ENCODE measurements around the gene SEPHS1.
A peak's percentile ranks its signal among the peaks of the same experiment; 100 is the strongest.

- TF ChIP-seq, protein P1, sequence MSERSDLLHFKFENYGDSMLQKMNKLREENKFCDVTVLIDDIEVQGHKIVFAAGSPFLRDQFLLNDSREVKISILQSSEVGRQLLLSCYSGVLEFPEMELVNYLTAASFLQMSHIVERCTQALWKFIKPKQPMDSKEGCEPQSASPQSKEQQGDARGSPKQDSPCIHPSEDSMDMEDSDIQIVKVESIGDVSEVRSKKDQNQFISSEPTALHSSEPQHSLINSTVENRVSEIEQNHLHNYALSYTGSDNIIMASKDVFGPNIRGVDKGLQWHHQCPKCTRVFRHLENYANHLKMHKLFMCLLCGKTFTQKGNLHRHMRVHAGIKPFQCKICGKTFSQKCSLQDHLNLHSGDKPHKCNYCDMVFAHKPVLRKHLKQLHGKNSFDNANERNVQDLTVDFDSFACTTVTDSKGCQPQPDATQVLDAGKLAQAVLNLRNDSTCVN (tag by site-specific recombination; optimal IDR thresholded peaks at IDR 0.05): peak; percentile 82
- TF ChIP-seq ZNF596 (tag by site-specific recombination; IDR thresholded peaks at IDR 0.05) (no peak), ZNF510 (tag by site-specific recombination; IDR thresholded peaks at IDR 0.05; ENCODE audit: insufficient replicate concordance) (no peak), PBX3 (CRISPR knock-in tag; IDR thresholded peaks at IDR 0.05) (peak; percentile 44; the same call in 1 of the 2 replicates), PATZ1 (tag by site-specific recombination; IDR thresholded peaks at IDR 0.05) (peak; percentile 84), ZNF658 (tag by site-specific recombination; IDR thresholded peaks at IDR 0.05) (no peak), ZNF776 (tag by site-specific recombination; IDR thresholded peaks at IDR 0.05; ENCODE audit: borderline replicate concordance) (no peak), ZNF621 (tag by site-specific recombination; IDR thresholded peaks at IDR 0.05) (no peak), SP3 (tag by site-specific recombination; IDR thresholded peaks at IDR 0.05) (peak; percentile 74), PRDM10 (tag by site-specific recombination; IDR thresholded peaks at IDR 0.05) (peak; percentile 84)
- TF ChIP-seq, protein P2, sequence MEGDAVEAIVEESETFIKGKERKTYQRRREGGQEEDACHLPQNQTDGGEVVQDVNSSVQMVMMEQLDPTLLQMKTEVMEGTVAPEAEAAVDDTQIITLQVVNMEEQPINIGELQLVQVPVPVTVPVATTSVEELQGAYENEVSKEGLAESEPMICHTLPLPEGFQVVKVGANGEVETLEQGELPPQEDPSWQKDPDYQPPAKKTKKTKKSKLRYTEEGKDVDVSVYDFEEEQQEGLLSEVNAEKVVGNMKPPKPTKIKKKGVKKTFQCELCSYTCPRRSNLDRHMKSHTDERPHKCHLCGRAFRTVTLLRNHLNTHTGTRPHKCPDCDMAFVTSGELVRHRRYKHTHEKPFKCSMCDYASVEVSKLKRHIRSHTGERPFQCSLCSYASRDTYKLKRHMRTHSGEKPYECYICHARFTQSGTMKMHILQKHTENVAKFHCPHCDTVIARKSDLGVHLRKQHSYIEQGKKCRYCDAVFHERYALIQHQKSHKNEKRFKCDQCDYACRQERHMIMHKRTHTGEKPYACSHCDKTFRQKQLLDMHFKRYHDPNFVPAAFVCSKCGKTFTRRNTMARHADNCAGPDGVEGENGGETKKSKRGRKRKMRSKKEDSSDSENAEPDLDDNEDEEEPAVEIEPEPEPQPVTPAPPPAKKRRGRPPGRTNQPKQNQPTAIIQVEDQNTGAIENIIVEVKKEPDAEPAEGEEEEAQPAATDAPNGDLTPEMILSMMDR (tag by site-specific recombination; IDR thresholded peaks at IDR 0.05): no peak
These were observed 48.4 kb downstream of the SEPHS1 start, which contains the start of gene PHYH for GRCh38 chr10:13299437-13300287.

Measured in HEK293 (cell line).